HG02885 (cell line): Measurements from ENCODE around the gene MOXD1.
"Not testable (repeated sequence)": the region's sequence is repeated elsewhere in the genome, so short reads cannot be mapped to it uniquely, and the experiment has no call there.

Experiments used
- ATAC-seq: cut with Tn5 transposase; IDR thresholded peaks from one replicate; pipeline ENCODE4 v1.9.1; 2021; ENCODE audit warnings: mild to moderate bottlenecking; ENCODE audit not compliant: unreplicated experiment, poor library complexity

Gene MOXD1

DNA sequence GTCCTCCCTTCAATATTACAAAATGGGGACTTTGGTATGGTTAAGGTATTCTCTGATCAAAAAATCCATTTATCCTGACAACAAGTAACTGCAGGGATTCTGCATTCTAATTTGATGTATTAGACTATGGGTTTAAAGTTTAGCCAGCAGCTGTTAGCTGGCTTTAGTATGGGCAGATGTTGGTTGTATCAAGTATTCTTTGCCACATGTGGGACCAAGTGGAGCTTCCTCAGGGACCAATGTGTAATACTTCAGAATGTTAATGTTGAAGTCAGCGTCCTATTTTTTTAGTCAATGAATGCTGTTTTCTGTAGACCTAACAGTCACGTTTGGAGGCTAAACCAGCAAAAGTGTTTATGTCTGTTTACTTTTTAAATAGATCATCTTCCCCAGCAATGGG is 41.4 kb downstream of the MOXD1 start:
- ATAC-seq = no peak

GRCh38 chr6:132357120-132357519 is 44.2 kb downstream of the MOXD1 start:
- ATAC-seq = peak; percentile 59

- ATAC-seq = peak; percentile 61
Observed at GRCh38 chr6:132354517-132355167, 46.6 kb downstream of the MOXD1 start.

GRCh38 chr6:132351986-132352385 is 49.3 kb downstream of the MOXD1 start:
- not testable (repeated sequence) for ATAC-seq

- no peak for ATAC-seq
Observed at GRCh38 chr6:132348231-132348630, 53.0 kb downstream of the MOXD1 start.

GRCh38 chr6:132344811-132345210 is 56.5 kb downstream of the MOXD1 start:
- no peak for ATAC-seq

- no peak for ATAC-seq
Observed at GRCh38 chr6:132341646-132342045, 59.6 kb downstream of the MOXD1 start.

DNA sequence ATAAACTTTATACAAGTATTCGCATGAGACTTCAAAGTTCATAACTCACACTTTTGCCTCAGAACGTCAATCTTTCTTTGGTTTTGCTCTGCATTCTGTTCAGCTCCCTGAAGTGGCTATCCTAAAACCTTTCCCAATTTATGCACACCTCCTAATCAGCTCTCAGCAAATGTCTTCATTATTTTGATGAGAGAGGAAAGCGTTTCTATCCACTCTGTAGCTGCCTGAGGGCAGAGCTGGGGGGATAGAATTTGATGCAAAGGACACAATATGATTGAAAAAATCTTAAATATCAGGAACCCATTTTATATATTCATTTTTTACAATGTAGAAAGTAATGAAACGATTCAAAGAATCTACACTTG is 66.8 kb downstream of the MOXD1 start:
- ATAC-seq = no peak

DNA sequence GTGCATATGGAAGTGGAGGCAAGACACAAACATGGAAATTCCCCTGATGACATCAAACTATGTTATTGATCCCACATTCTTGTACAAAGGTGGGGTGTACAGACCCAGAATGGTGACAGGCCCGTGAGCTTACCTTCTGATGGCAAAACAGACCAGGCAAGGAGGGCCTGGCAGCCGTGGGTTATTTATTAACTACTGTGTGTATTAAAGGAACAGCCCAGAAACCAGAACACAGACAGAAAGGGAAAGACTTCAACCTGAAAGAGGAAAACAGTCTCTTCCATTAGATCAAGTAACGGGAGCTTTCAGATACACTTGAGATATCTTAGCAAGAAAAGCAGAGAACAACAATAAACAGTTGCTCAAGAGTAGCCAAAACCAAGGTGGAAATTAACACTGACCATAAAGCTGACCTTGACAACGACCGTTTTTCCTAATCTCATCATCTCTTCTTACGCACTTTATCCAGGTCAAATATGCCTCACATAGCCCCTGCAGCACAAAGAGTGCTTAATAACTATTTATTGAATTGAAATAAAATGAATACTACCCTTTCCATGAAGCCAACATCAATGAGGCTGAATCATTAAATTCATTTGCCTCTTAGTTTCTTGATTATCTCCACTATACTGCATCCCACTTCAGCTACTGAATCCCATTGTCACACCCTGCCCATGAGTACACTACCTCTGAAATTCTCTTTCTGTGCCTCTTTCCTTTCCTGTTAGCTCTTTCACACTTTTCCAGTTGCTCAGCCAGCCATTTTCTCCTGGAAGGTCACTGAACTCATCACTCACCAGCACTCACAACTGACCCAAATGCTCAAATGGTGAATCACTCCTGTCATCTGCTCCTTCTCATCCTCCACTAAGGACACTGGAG is 67.4 kb downstream of the MOXD1 start:
- no peak for ATAC-seq

DNA sequence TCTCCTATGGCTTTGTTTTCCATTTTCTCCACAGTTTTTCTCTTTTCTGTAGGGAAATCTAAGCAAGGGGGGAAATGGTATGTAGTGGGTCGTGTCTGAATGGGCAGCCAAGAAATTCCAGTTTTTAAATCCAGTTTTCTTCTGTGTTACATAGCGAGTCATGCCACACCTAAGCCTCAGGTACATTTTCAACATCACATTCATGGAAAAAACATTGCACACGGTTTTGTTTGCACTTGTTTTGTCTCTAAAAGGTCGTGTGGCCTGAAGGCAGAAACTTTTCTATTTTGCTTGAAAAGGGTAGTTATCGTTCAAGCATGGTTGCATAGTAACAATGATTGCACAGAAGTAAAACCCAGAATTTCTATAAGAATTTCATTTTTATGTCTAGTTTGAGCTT is 70.5 kb downstream of the MOXD1 start:
- no peak for ATAC-seq

GRCh38 chr6:132322398-132322797 is 78.9 kb downstream of the MOXD1 start:
- ATAC-seq = no peak

GRCh38 chr6:132320007-132320406 is 81.3 kb downstream of the MOXD1 start:
- ATAC-seq = no peak

DNA sequence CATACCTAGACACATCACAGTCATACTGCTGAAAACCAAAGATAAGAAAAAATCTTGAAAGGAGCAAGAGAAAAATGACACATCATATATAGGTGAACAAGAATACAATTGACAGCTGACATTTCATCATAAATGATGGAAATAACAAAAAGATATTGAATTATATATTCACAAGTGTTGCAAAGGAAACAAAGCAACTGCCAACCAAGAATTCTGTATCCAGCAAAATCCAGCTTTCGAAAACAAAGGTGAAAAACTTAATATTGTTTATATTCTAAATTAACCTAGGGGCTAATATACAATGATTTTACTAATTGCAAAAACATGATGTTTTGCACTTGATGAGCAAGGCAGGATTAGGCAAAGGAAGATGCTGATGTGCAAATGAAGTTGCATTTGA is 84.3 kb downstream of the MOXD1 start:
- no peak for ATAC-seq

DNA sequence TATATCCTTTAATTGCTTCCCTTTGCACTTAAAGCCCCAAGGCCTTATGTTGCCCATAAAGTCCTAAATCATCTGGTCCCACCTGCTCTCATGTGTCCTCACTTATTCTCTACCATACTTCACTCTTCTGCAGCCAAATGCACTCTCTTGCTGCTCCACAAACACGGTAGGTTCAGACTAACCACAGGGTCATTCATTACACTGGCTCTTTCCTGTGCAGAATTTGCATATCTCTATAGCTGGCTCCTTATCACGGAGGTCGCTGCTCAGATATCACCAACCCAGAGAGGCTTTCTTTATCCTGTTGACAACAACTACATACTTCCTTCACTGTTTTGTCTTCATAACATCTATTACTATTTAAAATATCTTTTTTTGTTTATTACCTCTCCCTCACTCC is 86.8 kb downstream of the MOXD1 start:
- no peak for ATAC-seq

- ATAC-seq = no peak
Observed at GRCh38 chr6:132310921-132311320, 90.4 kb downstream of the MOXD1 start.

GRCh38 chr6:132310151-132310550 is 91.1 kb downstream of the MOXD1 start:
- ATAC-seq = not testable (repeated sequence)

DNA sequence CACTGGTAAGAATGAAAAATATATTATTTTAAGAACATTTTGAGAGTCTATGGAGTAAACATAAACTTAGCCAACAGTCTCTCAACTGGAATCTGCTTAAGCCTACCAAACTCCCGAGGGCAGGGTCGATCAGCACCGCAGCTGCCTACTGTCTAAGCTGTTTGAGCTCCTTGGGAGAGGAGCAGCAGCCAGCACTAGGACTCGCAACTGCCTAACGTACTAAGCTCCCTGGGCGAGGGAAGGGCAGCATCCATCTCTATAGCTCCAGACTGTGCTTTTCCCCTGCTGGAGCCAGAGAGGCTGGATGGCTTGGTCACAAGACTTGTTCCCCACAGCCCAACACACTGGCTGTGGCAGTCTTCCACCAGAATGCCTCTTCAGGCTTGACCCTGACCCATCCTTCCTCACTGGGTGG is 96.4 kb downstream of the MOXD1 start:
- no peak for ATAC-seq

GRCh38 chr6:132300323-132300949 is 100.8 kb downstream of the MOXD1 start:
- ATAC-seq = peak; percentile 88

DNA sequence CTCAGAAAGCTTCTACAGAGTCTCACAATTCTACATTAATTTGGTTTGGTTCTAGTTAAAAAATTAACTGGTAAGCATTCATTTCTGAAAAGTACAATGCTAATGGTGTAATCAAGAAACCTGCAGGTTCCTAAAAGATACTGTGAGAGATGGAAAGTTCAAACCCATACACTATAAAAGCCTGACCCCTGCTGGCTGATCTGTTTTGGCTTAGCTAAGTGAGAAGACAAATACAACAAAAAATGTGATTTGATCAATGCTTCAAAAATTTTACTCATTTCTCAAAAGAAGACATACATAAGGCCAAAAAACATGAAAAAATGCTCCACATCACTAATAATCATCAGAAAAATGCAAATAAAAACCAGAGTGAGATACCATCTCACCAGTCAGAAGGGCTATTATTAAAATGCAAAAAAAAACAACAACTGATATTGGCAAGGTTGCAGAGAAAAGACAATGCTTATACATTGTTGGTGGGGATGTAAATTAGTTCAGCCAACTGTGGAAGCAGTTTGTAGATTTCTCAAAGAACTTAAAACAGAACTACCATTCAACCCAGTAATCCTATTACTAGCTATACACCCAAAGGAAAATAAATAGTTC is 102.8 kb downstream of the MOXD1 start:
- peak; percentile 60 for ATAC-seq

DNA sequence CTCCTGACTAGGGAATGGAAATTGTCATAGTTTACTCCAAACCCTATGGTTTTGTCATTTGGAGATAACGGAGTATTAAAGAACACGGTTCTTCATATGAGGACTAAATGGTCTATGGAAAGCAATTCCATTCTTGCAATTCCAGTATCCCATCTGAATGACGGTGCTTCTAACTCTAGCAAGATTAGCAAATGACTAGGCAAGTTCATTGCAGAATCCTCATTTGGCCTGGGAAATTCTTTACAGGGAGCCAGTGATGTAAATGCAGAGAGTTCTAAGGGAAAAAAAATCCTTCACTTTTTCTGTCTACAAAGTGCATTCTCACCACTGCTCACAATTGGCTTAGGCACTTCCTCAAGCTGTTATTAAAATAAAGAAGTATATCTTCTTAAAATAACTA is 111.5 kb downstream of the MOXD1 start:
- ATAC-seq = no peak

DNA sequence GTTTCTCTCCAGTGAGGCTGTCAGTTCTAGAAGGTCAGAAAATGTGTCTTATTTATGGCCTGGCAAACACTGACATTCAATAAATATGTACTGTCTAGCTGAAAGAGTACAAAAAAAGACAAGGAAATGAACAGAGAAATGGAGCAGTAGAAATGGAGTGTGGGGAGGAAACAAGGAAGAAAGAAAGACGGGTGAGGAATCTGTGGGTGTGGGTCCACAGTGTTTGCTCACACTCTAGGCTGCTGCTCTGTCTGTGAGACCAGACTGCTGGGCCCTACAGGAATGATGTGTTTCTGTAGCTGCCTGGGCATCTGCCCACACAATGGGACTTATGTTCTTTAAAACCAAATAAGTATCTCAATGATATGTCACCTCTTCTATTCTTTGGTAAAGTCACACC is 114.2 kb downstream of the MOXD1 start:
- ATAC-seq = no peak
